Measurements from ENCODE around the gene ITFG2. TPM values are rescaled to one million over a fixed set of nuclear protein-coding genes. Genes with fewer than 3 reads are reported as not detected.

ITFG2 gene
- total and polyA plus RNA-seq, 2 donors from 2014 or later, result 23.6 to 48.2 TPM

DNA sequence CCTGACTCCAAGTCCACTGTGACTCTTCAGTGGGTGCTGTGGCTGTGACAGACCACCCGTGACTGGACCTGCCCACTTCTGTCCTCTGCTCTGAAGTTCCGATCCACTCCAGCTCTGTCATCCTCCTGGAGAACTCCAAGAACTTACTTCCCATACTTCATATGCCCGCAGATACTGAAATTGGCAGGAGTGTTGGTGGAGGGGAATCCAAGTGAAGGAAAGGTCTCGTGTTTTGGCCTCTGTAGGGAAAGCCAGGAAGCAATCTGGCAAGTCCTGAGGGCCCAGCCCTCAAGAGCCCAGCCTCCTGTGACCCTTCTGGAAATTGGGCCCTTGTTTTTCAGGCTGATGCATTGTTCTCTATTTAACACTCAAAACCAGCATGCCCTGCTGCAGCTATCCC is 40.1 kb upstream of the ITFG2 start:
- Histone ChIP-seq H3K27me3 (ENCODE audit: control insufficient read depth, insufficient read depth, low read length) (no peaks in the 10 kb centered on the region), H3K9me3 (ENCODE audit: control insufficient read depth in 2 of 3, insufficient read depth in 1 of 3, low read length in 3 of 3) (no peaks in the 10 kb centered on the region), H3K4me3 (ENCODE audit: low read length in 3 of 3) (no peak overlapping the region), H3K36me3 (ENCODE audit: control insufficient read depth in 2 of 3, insufficient read depth in 3 of 3, low read length in 3 of 3) (no peaks in the 10 kb centered on the region), H3K9ac (ENCODE audit: low read length in 3 of 3) (no peak overlapping the region), H3K4me1 (ENCODE audit: control insufficient read depth in 2 of 3, insufficient read depth in 2 of 3, low read depth in 1 of 3, low read length in 3 of 3) (no peaks in the 10 kb centered on the region), H3K27ac (ENCODE audit: low read depth in 2 of 2, low read length in 2 of 2) (no peak overlapping the region)
- FAIRE-seq (no peak), DNase-seq (no peak)
- intact Hi-C loops (cut with DNase I), result no loop called here
- TF ChIP-seq, protein P1, sequence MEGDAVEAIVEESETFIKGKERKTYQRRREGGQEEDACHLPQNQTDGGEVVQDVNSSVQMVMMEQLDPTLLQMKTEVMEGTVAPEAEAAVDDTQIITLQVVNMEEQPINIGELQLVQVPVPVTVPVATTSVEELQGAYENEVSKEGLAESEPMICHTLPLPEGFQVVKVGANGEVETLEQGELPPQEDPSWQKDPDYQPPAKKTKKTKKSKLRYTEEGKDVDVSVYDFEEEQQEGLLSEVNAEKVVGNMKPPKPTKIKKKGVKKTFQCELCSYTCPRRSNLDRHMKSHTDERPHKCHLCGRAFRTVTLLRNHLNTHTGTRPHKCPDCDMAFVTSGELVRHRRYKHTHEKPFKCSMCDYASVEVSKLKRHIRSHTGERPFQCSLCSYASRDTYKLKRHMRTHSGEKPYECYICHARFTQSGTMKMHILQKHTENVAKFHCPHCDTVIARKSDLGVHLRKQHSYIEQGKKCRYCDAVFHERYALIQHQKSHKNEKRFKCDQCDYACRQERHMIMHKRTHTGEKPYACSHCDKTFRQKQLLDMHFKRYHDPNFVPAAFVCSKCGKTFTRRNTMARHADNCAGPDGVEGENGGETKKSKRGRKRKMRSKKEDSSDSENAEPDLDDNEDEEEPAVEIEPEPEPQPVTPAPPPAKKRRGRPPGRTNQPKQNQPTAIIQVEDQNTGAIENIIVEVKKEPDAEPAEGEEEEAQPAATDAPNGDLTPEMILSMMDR (IDR thresholded peaks at IDR 0.05; ENCODE audit: borderline replicate concordance, extremely low read depth, insufficient read depth), result no peak

DNA sequence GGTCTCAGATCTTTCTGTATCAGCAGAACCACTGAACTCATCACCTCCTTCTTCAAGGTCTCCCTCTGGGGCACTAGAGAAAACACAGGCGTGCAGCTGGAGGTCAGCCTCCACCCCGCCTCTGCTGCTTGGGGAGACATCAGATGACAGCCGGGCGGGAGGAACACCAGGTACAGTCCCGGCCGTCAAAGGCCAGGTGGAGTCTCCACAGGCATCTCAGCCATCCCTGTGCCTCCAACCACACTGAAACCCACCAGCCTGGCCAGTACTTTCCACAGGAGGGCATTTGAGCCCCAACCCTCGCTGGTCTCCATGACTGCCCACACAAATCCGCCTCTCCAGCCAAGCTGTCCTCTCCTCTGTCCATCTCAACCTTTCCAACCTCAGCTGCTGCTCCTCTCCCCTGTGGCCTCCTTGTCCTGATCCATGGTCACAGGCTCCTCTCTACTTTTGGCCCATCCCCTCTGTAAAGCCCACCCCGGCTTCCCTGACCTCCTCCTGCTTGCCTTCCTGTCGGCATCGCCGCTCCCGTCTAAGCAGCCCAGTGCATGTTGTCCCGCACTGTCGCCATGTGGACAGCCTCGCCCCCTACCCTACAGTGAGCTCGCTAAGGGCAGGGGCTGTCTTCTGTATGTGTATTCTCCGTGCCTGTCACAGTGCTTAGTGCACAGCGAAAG is 39.1 kb upstream of the ITFG2 start:
- no peaks in the 10 kb centered on the region for H3K4me1 ChIP-seq (ENCODE audit: control insufficient read depth in 2 of 3, insufficient read depth in 2 of 3, low read depth in 1 of 3, low read length in 3 of 3)
- H3K4me3 ChIP-seq (ENCODE audit: low read length in 3 of 3), result no peak overlapping the region
- H3K36me3 ChIP-seq (ENCODE audit: control insufficient read depth in 2 of 3, insufficient read depth in 3 of 3, low read length in 3 of 3), result no peaks in the 10 kb centered on the region
- no peaks in the 10 kb centered on the region for H3K9me3 ChIP-seq (ENCODE audit: control insufficient read depth in 2 of 3, insufficient read depth in 1 of 3, low read length in 3 of 3)
- H3K9ac ChIP-seq (ENCODE audit: low read length in 3 of 3), result no peak overlapping the region
- no peak overlapping the region for H3K27ac ChIP-seq (ENCODE audit: low read depth in 2 of 2, low read length in 2 of 2)
- DNase-seq, result no peak
- no peaks in the 10 kb centered on the region for H3K27me3 ChIP-seq (ENCODE audit: control insufficient read depth, insufficient read depth, low read length)
- intact Hi-C loops (cut with DNase I), result no loop called here
- FAIRE-seq, result no peak
- TF ChIP-seq, protein P1 (IDR thresholded peaks at IDR 0.05; ENCODE audit: borderline replicate concordance, extremely low read depth, insufficient read depth), result no peak

DNA sequence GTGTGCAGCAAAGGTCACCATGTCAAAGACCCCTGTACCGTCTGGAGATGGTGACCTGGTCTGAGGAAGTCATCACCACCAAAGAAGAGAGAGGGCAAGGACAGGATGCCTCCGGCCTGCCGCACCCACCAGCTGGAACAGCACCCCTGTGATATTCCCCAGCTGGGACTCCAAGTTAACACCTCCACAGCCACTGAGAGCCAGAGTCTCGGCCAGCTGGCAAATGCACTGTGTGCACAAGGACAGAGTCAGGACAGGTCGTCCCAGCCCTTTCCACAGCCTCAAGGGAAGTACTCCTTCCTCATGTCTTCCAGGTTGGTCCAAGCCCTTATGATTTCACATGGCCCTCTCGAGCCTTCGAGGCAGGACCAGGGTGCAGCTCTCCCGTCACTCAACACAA is 37.0 kb upstream of the ITFG2 start:
- no peak overlapping the region for H3K9ac ChIP-seq (ENCODE audit: low read length in 3 of 3)
- TF ChIP-seq, protein P1 (IDR thresholded peaks at IDR 0.05; ENCODE audit: borderline replicate concordance, extremely low read depth, insufficient read depth), result no peak
- FAIRE-seq (no peak), DNase-seq (no peak)
- no peak overlapping the region for H3K27ac ChIP-seq (ENCODE audit: low read depth in 2 of 2, low read length in 2 of 2)
- H3K27me3 ChIP-seq (ENCODE audit: control insufficient read depth, insufficient read depth, low read length), result no peaks in the 10 kb centered on the region
- no peaks in the 10 kb centered on the region for H3K36me3 ChIP-seq (ENCODE audit: control insufficient read depth in 2 of 3, insufficient read depth in 3 of 3, low read length in 3 of 3)
- no peaks in the 10 kb centered on the region for H3K4me1 ChIP-seq (ENCODE audit: control insufficient read depth in 2 of 3, insufficient read depth in 2 of 3, low read depth in 1 of 3, low read length in 3 of 3)
- H3K4me3 ChIP-seq (ENCODE audit: low read length in 3 of 3), result no peak overlapping the region
- intact Hi-C loops (cut with DNase I), result no loop called here
- H3K9me3 ChIP-seq (ENCODE audit: control insufficient read depth in 2 of 3, insufficient read depth in 1 of 3, low read length in 3 of 3), result no peaks in the 10 kb centered on the region

All from kidney (tissue), 14 donors.